ENCODE measurements around the gene ERCC4.
A peak's percentile ranks its signal among the peaks of the same experiment; 100 is the strongest.

ERCC4 gene

DNA sequence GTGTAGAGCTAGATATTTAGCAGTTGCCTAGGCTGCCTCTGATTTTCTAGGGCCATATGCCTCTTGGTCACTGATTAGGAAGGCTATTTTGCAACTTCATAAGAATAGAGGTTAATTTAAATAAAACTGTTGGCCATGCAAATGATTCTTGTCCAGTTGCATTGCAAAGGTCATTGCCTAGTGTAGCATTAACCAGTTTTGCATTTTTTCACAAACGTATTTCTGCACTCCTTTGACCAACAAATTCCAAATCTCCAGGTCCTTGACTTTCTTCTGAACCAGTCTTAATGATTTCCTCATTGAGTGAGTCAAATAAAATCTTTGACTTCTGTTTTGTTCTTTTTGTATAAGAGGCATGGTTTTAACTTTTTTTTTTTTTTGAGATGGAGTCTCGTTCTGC, 33.5 kb downstream of the ERCC4 start:
- H3K9me3 Mint-ChIP-seq = no peaks in the 10 kb centered on the region

DNA sequence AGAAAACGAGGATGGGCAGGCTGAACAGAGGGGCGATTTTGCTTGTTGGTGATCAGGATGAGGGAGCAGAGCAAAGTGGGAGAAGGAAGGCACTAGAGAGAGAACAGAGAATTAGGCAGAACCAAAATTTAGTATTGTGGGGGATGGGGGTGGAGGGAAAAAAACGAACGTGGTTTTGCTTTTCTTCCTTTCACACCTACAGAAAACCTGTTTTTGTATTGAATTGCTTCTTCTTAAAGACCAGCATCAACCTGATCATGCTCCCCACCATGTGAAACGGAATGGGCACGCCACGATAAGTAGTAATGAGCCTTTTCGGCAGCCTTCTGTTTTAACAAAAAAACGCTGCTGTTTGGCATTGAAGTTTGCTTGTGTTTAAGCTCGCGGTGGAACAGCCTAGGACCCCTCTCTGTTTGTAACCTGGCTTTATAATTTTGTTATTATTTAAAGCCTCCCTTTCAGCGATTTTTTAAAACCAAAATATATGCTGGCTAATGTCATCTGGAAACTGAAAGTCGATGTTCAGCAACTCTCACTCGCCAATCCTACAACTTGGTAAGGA, 36.8 kb downstream of the ERCC4 start:
- Mint-ChIP-seq H3K27me3 (ENCODE audit: low read depth, poor library complexity) (no peaks in the 10 kb centered on the region), H3K9me3 (no peaks in the 10 kb centered on the region), H3K4me1 (peaks cover 57% of the 10 kb centered on the region), H3K36me3 (ENCODE audit: low read depth) (no peaks in the 10 kb centered on the region), H3K27ac (no peak overlapping the region), H3K4me3 (peak overlapping the region; percentile 5)
- no peak for DNase-seq
- TF ChIP-seq, protein P1, sequence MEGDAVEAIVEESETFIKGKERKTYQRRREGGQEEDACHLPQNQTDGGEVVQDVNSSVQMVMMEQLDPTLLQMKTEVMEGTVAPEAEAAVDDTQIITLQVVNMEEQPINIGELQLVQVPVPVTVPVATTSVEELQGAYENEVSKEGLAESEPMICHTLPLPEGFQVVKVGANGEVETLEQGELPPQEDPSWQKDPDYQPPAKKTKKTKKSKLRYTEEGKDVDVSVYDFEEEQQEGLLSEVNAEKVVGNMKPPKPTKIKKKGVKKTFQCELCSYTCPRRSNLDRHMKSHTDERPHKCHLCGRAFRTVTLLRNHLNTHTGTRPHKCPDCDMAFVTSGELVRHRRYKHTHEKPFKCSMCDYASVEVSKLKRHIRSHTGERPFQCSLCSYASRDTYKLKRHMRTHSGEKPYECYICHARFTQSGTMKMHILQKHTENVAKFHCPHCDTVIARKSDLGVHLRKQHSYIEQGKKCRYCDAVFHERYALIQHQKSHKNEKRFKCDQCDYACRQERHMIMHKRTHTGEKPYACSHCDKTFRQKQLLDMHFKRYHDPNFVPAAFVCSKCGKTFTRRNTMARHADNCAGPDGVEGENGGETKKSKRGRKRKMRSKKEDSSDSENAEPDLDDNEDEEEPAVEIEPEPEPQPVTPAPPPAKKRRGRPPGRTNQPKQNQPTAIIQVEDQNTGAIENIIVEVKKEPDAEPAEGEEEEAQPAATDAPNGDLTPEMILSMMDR (IDR thresholded peaks at IDR 0.05) = no peak

More for the DNA sequence above, 33.5 kb downstream of the ERCC4 start:
- Mint-ChIP-seq H3K4me1 (peaks cover 50% of the 10 kb centered on the region), H3K4me3 (no peak overlapping the region), H3K36me3 (ENCODE audit: low read depth) (peaks cover 17% of the 10 kb centered on the region), H3K27me3 (ENCODE audit: low read depth, poor library complexity) (no peaks in the 10 kb centered on the region), H3K27ac (no peak overlapping the region)
- TF ChIP-seq, protein P1 (IDR thresholded peaks at IDR 0.05) = no peak
- no peak for DNase-seq

- H3K4me1 Mint-ChIP-seq = peaks cover 57% of the 10 kb centered on the region
Observed at GRCh38 chr16:13957197-13958078, 37.5 kb downstream of the ERCC4 start.

DNA sequence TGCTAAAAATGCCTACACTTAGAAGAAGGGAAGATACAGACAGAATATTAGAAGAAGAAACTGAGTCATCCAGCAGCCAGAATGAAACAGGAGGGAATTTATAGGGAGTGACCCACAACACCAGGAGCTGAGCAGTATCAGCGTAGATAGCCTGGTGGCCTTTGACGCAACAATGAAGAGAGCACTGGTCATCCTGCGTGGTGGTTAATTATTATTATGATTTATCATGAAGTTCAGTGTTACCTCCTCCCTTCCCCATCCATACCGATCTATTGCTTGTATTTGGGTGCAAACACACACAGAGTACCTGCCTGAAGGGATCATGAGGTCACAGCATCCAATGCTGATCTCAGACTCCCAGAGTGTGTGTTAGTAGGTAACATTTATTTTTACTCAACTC, 38.5 kb downstream of the ERCC4 start:
- peaks cover 57% of the 10 kb centered on the region for H3K4me1 Mint-ChIP-seq
- no peaks in the 10 kb centered on the region for H3K9me3 Mint-ChIP-seq
- H3K4me3 Mint-ChIP-seq = no peak overlapping the region
- TF ChIP-seq, protein P1 (IDR thresholded peaks at IDR 0.05) = no peak
- peaks cover 7% of the 10 kb centered on the region for H3K27me3 Mint-ChIP-seq (ENCODE audit: low read depth, poor library complexity)
- H3K36me3 Mint-ChIP-seq (ENCODE audit: low read depth) = no peaks in the 10 kb centered on the region
- no peak for DNase-seq
- no peak overlapping the region for H3K27ac Mint-ChIP-seq

More at GRCh38 chr16:13957197-13958078, 37.5 kb downstream of the ERCC4 start:
- H3K36me3 Mint-ChIP-seq (ENCODE audit: low read depth) = no peaks in the 10 kb centered on the region
- peak overlapping the region; percentile 60 for H3K4me3 Mint-ChIP-seq
- H3K9me3 Mint-ChIP-seq = no peaks in the 10 kb centered on the region
- DNase-seq = peak; percentile 11
- peak overlapping the region; percentile 62 for H3K27ac Mint-ChIP-seq
- H3K27me3 Mint-ChIP-seq (ENCODE audit: low read depth, poor library complexity) = no peaks in the 10 kb centered on the region
- TF ChIP-seq, protein P1 (IDR thresholded peaks at IDR 0.05) = no peak

- Mint-ChIP-seq H3K27ac (no peak overlapping the region), H3K4me1 (peaks cover 52% of the 10 kb centered on the region)
Observed at GRCh38 chr16:13959626-13960025, 39.7 kb downstream of the ERCC4 start.

More at GRCh38 chr16:13959626-13960025, 39.7 kb downstream of the ERCC4 start:
- no peaks in the 10 kb centered on the region for H3K36me3 Mint-ChIP-seq (ENCODE audit: low read depth)
- no peaks in the 10 kb centered on the region for H3K9me3 Mint-ChIP-seq
- DNase-seq = no peak
- H3K27me3 Mint-ChIP-seq (ENCODE audit: low read depth, poor library complexity) = peaks cover 11% of the 10 kb centered on the region
- TF ChIP-seq, protein P1 (IDR thresholded peaks at IDR 0.05) = no peak
- H3K4me3 Mint-ChIP-seq = no peak overlapping the region

All from nephron progenitor cell (in vitro differentiated cells).